H1 (cell line): ENCODE data around the gene SOAT2. TPM values are rescaled to one million over a fixed set of nuclear protein-coding genes. Genes with fewer than 3 reads are reported as not detected.

Experiments used
- CTCF ChIA-PET: fragments of 300-600 bp; sonication (Branson Sonifier 250); formaldehyde crosslinking; loops from one replicate; lab custom pipeline; 2021; ENCODE audit not compliant: partially characterized antibody; lab: Charles Lee
- POLR2A ChIA-PET: fragments of 300-600 bp; sonication (Branson Sonifier 250); formaldehyde crosslinking; loops from one replicate; lab custom pipeline; 2021; ENCODE audit warnings: inconsistent platforms; ENCODE audit not compliant: partially characterized antibody; lab: Charles Lee
- DNase-seq, 2 experiments: peaks; one replicate each; pipeline versions ENCODE4 v3.0.0 to v3.0.0-alpha.2; 2010 to 2022; ENCODE audit warnings: low spot score in 2 of 2, low read depth in 1 of 2, mixed read lengths in 1 of 2
- FAIRE-seq: peaks from 2 replicates; lab custom pipeline; 2011; peaks lifted over from hg19 to GRCh38; lab: Jason Lieb, UNC
- H2AFZ ChIP-seq: 2 replicates; pipeline ENCODE4 v1.8.1; 2012; ENCODE audit warnings: low read length, inconsistent platforms
- H2AK5ac ChIP-seq: 2 replicates; pipeline ENCODE4 v1.6.1; 2013; ENCODE audit warnings: low read depth, low read length
- H2BK120ac ChIP-seq: replicated peaks from 2 replicates; pipeline ENCODE3; 2013; ENCODE audit warnings: low read depth, low read length, inconsistent platforms
- H2BK12ac ChIP-seq: 2 replicates; pipeline ENCODE4 v1.6.1; 2013; ENCODE audit warnings: low read depth, low read length
- H2BK15ac ChIP-seq: 2 replicates; pipeline ENCODE4 v1.6.1; 2013; ENCODE audit warnings: low read length
- H2BK20ac ChIP-seq: 2 replicates; pipeline ENCODE4 v1.6.1; 2013; ENCODE audit warnings: low read length
- H2BK5ac ChIP-seq: 2 replicates; pipeline ENCODE4 v1.6.1; 2013; ENCODE audit warnings: low read depth, low read length
- H3K14ac ChIP-seq: 2 replicates; pipeline ENCODE4 v1.6.1; 2013; ENCODE audit warnings: inconsistent platforms; ENCODE audit not compliant: insufficient read length
- H3K18ac ChIP-seq: 2 replicates; pipeline ENCODE4 v1.6.1; 2013; ENCODE audit warnings: low read length; ENCODE audit errors: extremely low read depth
- H3K23ac ChIP-seq: 2 replicates; pipeline ENCODE4 v1.6.1; 2013; ENCODE audit warnings: inconsistent platforms; ENCODE audit not compliant: insufficient read length
- H3K23me2 ChIP-seq: 2 replicates; pipeline ENCODE4 v1.6.1; 2013; ENCODE audit warnings: low read depth, low read length
- H3K27ac ChIP-seq: 2 replicates; pipeline ENCODE4 v1.6.1; 2011; ENCODE audit warnings: low read depth, low read length, inconsistent platforms
- H3K27me3 ChIP-seq, 4 experiments: replicated peaks in 1 of 4; 1 replicate in 1 of 4; 2 replicates in 3 of 4; pipeline versions ENCODE4 v1.6.1 to v1.8.1; 2011 to 2013; ENCODE audit warnings: low read length in 3 of 4, mild to moderate bottlenecking in 3 of 4, inconsistent platforms in 2 of 4, mixed read lengths in 2 of 4, moderate library complexity in 1 of 4; ENCODE audit not compliant: control insufficient read depth in 3 of 4, insufficient read depth in 3 of 4; ENCODE audit errors: extremely low read depth in 1 of 4
- H3K36me3 ChIP-seq, 4 experiments: 2 replicates each; pipeline versions ENCODE4 v1.6.1 to v1.8.1; 2011 to 2013; ENCODE audit warnings: mild to moderate bottlenecking in 4 of 4, low read length in 3 of 4, moderate library complexity in 2 of 4, control low read depth in 1 of 4, inconsistent platforms in 1 of 4; ENCODE audit not compliant: insufficient read depth in 4 of 4, control insufficient read depth in 2 of 4
- H3K4ac ChIP-seq: replicated peaks from 2 replicates; pipeline ENCODE3; 2013; ENCODE audit warnings: low read length, low read depth, mixed read lengths, inconsistent platforms; ENCODE audit not compliant: insufficient read length
- H3K4me1 ChIP-seq, 4 experiments: replicated peaks in 1 of 4; 1 replicate in 1 of 4; 2 replicates in 3 of 4; pipeline versions ENCODE4 v1.6.1 to v1.8.1; 2011 to 2013; ENCODE audit warnings: low read length in 3 of 4, inconsistent platforms in 2 of 4, mixed read lengths in 1 of 4; ENCODE audit not compliant: insufficient read depth in 4 of 4, control insufficient read depth in 3 of 4
- H3K4me2 ChIP-seq, 2 experiments: 2 replicates each; pipeline versions ENCODE4 v1.6.1 to v1.8.1; 2011 to 2013; ENCODE audit warnings: low read depth in 2 of 2, low read length in 2 of 2, control low read depth in 1 of 2, inconsistent platforms in 1 of 2, mild to moderate bottlenecking in 1 of 2; ENCODE audit not compliant: insufficient read depth in 1 of 2
- H3K4me3 ChIP-seq, 4 experiments: fragments of 200-600, 300-600 bp in 1 of 4; sonication (generic), shearing (Covaris generic), sonication (Bioruptor Twin) in 1 of 4; 2 replicates each; pipeline versions ENCODE4 v1.5.1 to v1.8.1; 2011 to 2016; ENCODE audit warnings: low read length in 4 of 4, low read depth in 3 of 4, control low read depth in 2 of 4, inconsistent platforms in 2 of 4, mild to moderate bottlenecking in 2 of 4, mixed read lengths in 1 of 4, moderate library complexity in 1 of 4; ENCODE audit not compliant: insufficient read depth in 2 of 4; ENCODE audit errors: extremely low read depth in 1 of 4
- H3K56ac ChIP-seq: replicated peaks from 2 replicates; pipeline ENCODE3; 2013; ENCODE audit warnings: low read depth, mild to moderate bottlenecking, mixed read lengths, low read length, inconsistent platforms; ENCODE audit not compliant: insufficient read length
- H3K79me1 ChIP-seq: 2 replicates; pipeline ENCODE4 v1.6.1; 2013; ENCODE audit warnings: low read depth, low read length, control low read depth
- H3K79me2 ChIP-seq, 2 experiments: 2 replicates each; pipeline versions ENCODE4 v1.6.1 to v1.8.1; 2012 to 2013; ENCODE audit warnings: low read length in 2 of 2, mild to moderate bottlenecking in 2 of 2, inconsistent platforms in 1 of 2; ENCODE audit not compliant: insufficient read depth in 2 of 2, control insufficient read depth in 1 of 2
- H3K9ac ChIP-seq, 4 experiments: replicated peaks in 1 of 4; 1 replicate in 1 of 4; 2 replicates in 3 of 4; pipeline versions ENCODE4 v1.6.1 to v1.8.1; 2011 to 2013; ENCODE audit warnings: low read depth in 3 of 4, low read length in 3 of 4, control low read depth in 2 of 4, mild to moderate bottlenecking in 2 of 4, moderate library complexity in 2 of 4, inconsistent platforms in 1 of 4; ENCODE audit errors: extremely low read depth in 1 of 4
- H3K9me3 ChIP-seq, 2 experiments: 2 replicates each; pipeline versions ENCODE4 v1.6.1 to v1.8.1; 2012 to 2013; ENCODE audit warnings: mild to moderate bottlenecking in 2 of 2, moderate library complexity in 2 of 2, control low read depth in 1 of 2, inconsistent platforms in 1 of 2, low read depth in 1 of 2, low read length in 1 of 2, mixed read lengths in 1 of 2; ENCODE audit not compliant: insufficient read depth in 2 of 2
- H4K20me1 ChIP-seq, 2 experiments: replicated peaks in 1 of 2; 2 replicates each; pipeline versions ENCODE3 to v1.8.1; 2011 to 2013; ENCODE audit warnings: inconsistent platforms in 2 of 2, low read length in 2 of 2, mild to moderate bottlenecking in 1 of 2; ENCODE audit not compliant: insufficient read depth in 2 of 2, control insufficient read depth in 1 of 2
- H4K5ac ChIP-seq: 2 replicates; pipeline ENCODE4 v1.6.1; 2013; ENCODE audit warnings: low read length, low read depth, mixed read lengths, inconsistent platforms; ENCODE audit not compliant: insufficient read length
- H4K8ac ChIP-seq: 2 replicates; pipeline ENCODE4 v1.8.0; 2013; ENCODE audit warnings: mild to moderate bottlenecking, moderate library complexity, low read length, inconsistent platforms; ENCODE audit not compliant: insufficient read depth; ENCODE audit errors: extremely low read depth
- H4K91ac ChIP-seq: replicated peaks from 2 replicates; pipeline ENCODE3; 2013; ENCODE audit warnings: low read length, mixed read lengths, inconsistent platforms; ENCODE audit not compliant: insufficient read length
- E2F6 ChIP-seq: IDR thresholded peaks from 2 replicates; pipeline ENCODE4 v1.6.1; 2012; ENCODE audit warnings: inconsistent platforms
- NANOG ChIP-seq: IDR thresholded peaks from 2 replicates; pipeline ENCODE4 v1.6.1; 2011; ENCODE audit warnings: low read length, low read depth, mild to moderate bottlenecking, inconsistent platforms; ENCODE audit not compliant: insufficient read depth, poor library complexity, severe bottlenecking
- NRF1 ChIP-seq: IDR thresholded peaks from 2 replicates; pipeline ENCODE4 v1.6.1; 2011; ENCODE audit warnings: mild to moderate bottlenecking, low read depth, low read length, improper control_type of control experiment
- POLR2A ChIP-seq, 2 experiments: IDR thresholded peaks; 1 replicate in 1 of 2; 2 replicates in 1 of 2; pipeline ENCODE4 v1.6.1; 2011; ENCODE audit warnings: low read depth in 2 of 2, low read length in 2 of 2, mild to moderate bottlenecking in 2 of 2; ENCODE audit errors: control extremely low read depth in 1 of 2
- RFX5 ChIP-seq: IDR thresholded peaks from 2 replicates; pipeline ENCODE4 v1.6.1; 2011; ENCODE audit warnings: low read depth, low read length, improper control_type of control experiment, borderline replicate concordance
- SP2 ChIP-seq: IDR thresholded peaks from 2 replicates; pipeline ENCODE4 v1.6.1; 2012; ENCODE audit warnings: mild to moderate bottlenecking, low read length, inconsistent platforms
- WGBS, 2 experiments: shearing (Covaris generic) in 1 of 2; methylation state at CpG; one replicate each; pipeline versions ENCODE4 v1.1.6 to v1.1.7; 2013 to 2015; ENCODE audit warnings: low lambda C conversion rate in 2 of 2, mixed read lengths in 2 of 2, inconsistent platforms in 1 of 2, low coverage in 1 of 2, missing lambda C conversion rate in 1 of 2; ENCODE audit not compliant: insufficient replicate concordance in 2 of 2, insufficient coverage in 1 of 2, insufficient read length in 1 of 2; ENCODE audit errors: extremely low coverage in 1 of 2, missing lambda C conversion rate in 1 of 2; 5-methylcytosine and 5-hydroxymethylcytosine counted together
- polyA plus RNA-seq, 7 experiments: library from polyadenylated mRNA; depleted of rRNA in 3 of 7; stranded (reverse) in 5 of 7; unstranded in 2 of 7; fragments of >200 nt in 5 of 7; fragments of 200-250 nt in 2 of 7; gene quantifications; 1 replicate in 5 of 7; 2 replicates in 1 of 7; 4 replicates in 1 of 7; pipeline versions ENCODE4 v1.2.1 to v1.2.3, GENCODE V29; 2011 to 2013; ENCODE audit warnings: missing spikeins in 2 of 7, mixed read lengths in 2 of 7
- total RNA-seq: library from RNA; stranded (reverse); fragmentation: NEBNext Ultra II Directional; extraction: Animal tissue kit (Norgen Biotek cat#: 25700); gene quantifications from 2 replicates; pipeline ENCODE4 v1.2.1, GENCODE V29; 2021

SOAT2 gene
- total and polyA plus RNA-seq, 2 of the 8 experiments (the other 6 are each of a cell fraction or from before 2014, with no cell fraction given) = 0.08 TPM; not detected in 1

- Histone ChIP-seq H4K5ac (no peak overlapping the region), H2AFZ (no peak overlapping the region), H3K79me1 (no peaks in the 10 kb centered on the region), H3K27ac (no peak overlapping the region), H3K4me2 (no peak overlapping the region), H2BK120ac (no peak overlapping the region), H4K20me1 (peaks cover 0 to 2% of the 10 kb centered on the region in 2 experiments), H2AK5ac (no peak overlapping the region), H4K91ac (no peak overlapping the region), H3K18ac (no peak overlapping the region), H3K4me3 (no peak overlapping the region), H3K79me2 (no peaks in the 10 kb centered on the region), H3K36me3 (no peaks in the 10 kb centered on the region), H3K4me1 (peaks cover 4 to 19% (median 5%) of the 10 kb centered on the region in 4 experiments), H2BK5ac (no peak overlapping the region), H3K56ac (no peak overlapping the region), H3K9ac (no peak overlapping the region), H3K27me3 (peaks cover 0 to 2% (median under 1%) of the 10 kb centered on the region in 4 experiments; a peak in 3 of 7 replicates), H2BK12ac (no peak overlapping the region), H3K23ac (no peak overlapping the region), H3K9me3 (no peaks in the 10 kb centered on the region), H2BK20ac (no peak overlapping the region), H3K23me2 (no peaks in the 10 kb centered on the region), H3K4ac (no peak overlapping the region), H4K8ac (no peak overlapping the region), H2BK15ac (no peak overlapping the region), H3K14ac (no peak overlapping the region)
- ChIA-PET CTCF (interaction anchor here (0.5 to 22.4 kb wide), 22 partner anchors 15 to 1060 kb away, joined by 3 to 531 read pairs (median 4); partner anchors contain the start of genes CSAD, ESPL1, IGFBP6 and SOAT2), POLR2A (interaction anchor here (0.8 to 2.8 kb wide), 10 partner anchors 10 to 94 kb away, joined by 3 to 16 read pairs (median 4); partner anchors contain the start of genes IGFBP6, SPRYD3 and TNS2)
- 88% methylated on average over 9 of the region's 11 CpGs; no CpG with 5 or more reads in 1 of the 2 experiments for WGBS, 2 experiments
- no peak for DNase-seq
- no peak for FAIRE-seq
- no peak for TF ChIP-seq E2F6
- TF ChIP-seq RFX5 = no peak
- TF ChIP-seq SP2 = no peak
- TF ChIP-seq NANOG = no peak
- no peak for TF ChIP-seq NRF1
- TF ChIP-seq POLR2A (IDR thresholded peaks at IDR 0.05; ENCODE audit: control extremely low read depth in 1 of 2, low read depth in 2 of 2, low read length in 2 of 2) = no peak
These were observed 38.5 kb upstream of the SOAT2 start for GRCh38 chr12:53064613-53065436.
